SHP77 treated with DMSO at 0.1 percent for 48 hours (cell line): ENCODE results near the gene ADK.

Source experiments
- DNase-seq: peaks from one replicate; lab custom pipeline; 2025; lab: John Stamatoyannopoulos, UW

Gene ADK

GRCh38 chr10:74610299-74610698, 459.3 kb downstream of the ADK start:
- no peak for DNase-seq

GRCh38 chr10:74612195-74612594, 461.2 kb downstream of the ADK start:
- DNase-seq, result no peak

GRCh38 chr10:74620626-74621025, 469.6 kb downstream of the ADK start:
- DNase-seq, result no peak

- no peak for DNase-seq
Measured at GRCh38 chr10:74623786-74624185, 472.8 kb downstream of the ADK start.

- no peak for DNase-seq
Measured at GRCh38 chr10:74624501-74624900, 473.5 kb downstream of the ADK start.

GRCh38 chr10:74628136-74628535, 477.1 kb downstream of the ADK start:
- no peak for DNase-seq

GRCh38 chr10:74634995-74635536, 484.0 kb downstream of the ADK start:
- no peak for DNase-seq

- no peak for DNase-seq
Measured at GRCh38 chr10:74635655-74636054, 484.6 kb downstream of the ADK start.

GRCh38 chr10:74637685-74638084, 486.7 kb downstream of the ADK start:
- no peak for DNase-seq

GRCh38 chr10:74640134-74640921, 489.3 kb downstream of the ADK start:
- DNase-seq, result no peak

- no peak for DNase-seq
Measured at GRCh38 chr10:74641659-74642058, 490.6 kb downstream of the ADK start.

- no peak for DNase-seq
Measured at GRCh38 chr10:74642901-74643595, 492.0 kb downstream of the ADK start.

- no peak for DNase-seq
Measured at GRCh38 chr10:74643596-74643975, 492.6 kb downstream of the ADK start.

- DNase-seq, result no peak
Measured at GRCh38 chr10:74644738-74645137, 493.7 kb downstream of the ADK start.

GRCh38 chr10:74645692-74646091, 494.7 kb downstream of the ADK start:
- DNase-seq, result no peak

- DNase-seq, result no peak
Measured at GRCh38 chr10:74650613-74651012, 499.6 kb downstream of the ADK start.

GRCh38 chr10:74651565-74651964, 500.5 kb downstream of the ADK start:
- no peak for DNase-seq

GRCh38 chr10:74652664-74653063, 501.6 kb downstream of the ADK start:
- no peak for DNase-seq

GRCh38 chr10:74658511-74658910, 507.5 kb downstream of the ADK start:
- no peak for DNase-seq

GRCh38 chr10:74662635-74663034, 511.6 kb downstream of the ADK start:
- no peak for DNase-seq

- DNase-seq, result no peak
Measured at GRCh38 chr10:74669210-74669609, 518.2 kb downstream of the ADK start.

- no peak for DNase-seq
Measured at GRCh38 chr10:74671716-74672115, 520.7 kb downstream of the ADK start.

GRCh38 chr10:74672430-74673165, 521.6 kb downstream of the ADK start:
- no peak for DNase-seq
